Trophoblast cell (in vitro differentiated cells and primary cell): ENCODE results near the gene IFT57.

Source experiments
- DNase-seq, 2 donors: peaks; one replicate each; pipeline ENCODE4 v3.0.0-alpha.2; 2016
- H2AFZ ChIP-seq: 2 replicates; pipeline ENCODE4 v1.6.1; 2013; ENCODE audit warnings: low read length, moderate library complexity, mild to moderate bottlenecking; ENCODE audit not compliant: insufficient read depth, poor library complexity
- H2AK5ac ChIP-seq: 2 replicates; pipeline ENCODE4 v1.6.1; 2013; ENCODE audit warnings: mild to moderate bottlenecking, low read length
- H2BK120ac ChIP-seq: 2 replicates; pipeline ENCODE4 v1.6.1; 2013; ENCODE audit warnings: low read length, mild to moderate bottlenecking, moderate library complexity; ENCODE audit not compliant: insufficient read depth, poor library complexity
- H2BK12ac ChIP-seq: 2 replicates; pipeline ENCODE4 v1.6.1; 2013; ENCODE audit warnings: mild to moderate bottlenecking, low read length, moderate library complexity
- H2BK5ac ChIP-seq: 2 replicates; pipeline ENCODE4 v1.6.1; 2013; ENCODE audit warnings: low read length, low read depth, moderate library complexity, mild to moderate bottlenecking; ENCODE audit not compliant: poor library complexity
- H3K14ac ChIP-seq: 2 replicates; pipeline ENCODE4 v1.6.1; 2013; ENCODE audit warnings: mild to moderate bottlenecking, low read length
- H3K18ac ChIP-seq: 2 replicates; pipeline ENCODE4 v1.6.1; 2013; ENCODE audit warnings: mild to moderate bottlenecking, low read length
- H3K23ac ChIP-seq: 2 replicates; pipeline ENCODE4 v1.6.1; 2013; ENCODE audit warnings: low read length
- H3K27ac ChIP-seq: 2 replicates; pipeline ENCODE4 v1.5.1; 2013; ENCODE audit warnings: low read depth, mild to moderate bottlenecking, inconsistent platforms, low read length, moderate library complexity
- H3K27me3 ChIP-seq: 2 replicates; pipeline ENCODE4 v1.6.1; 2013; ENCODE audit warnings: inconsistent platforms, mild to moderate bottlenecking, low read length, moderate library complexity; ENCODE audit not compliant: insufficient read depth
- H3K36me3 ChIP-seq, 2 experiments: 1 replicate in 1 of 2; 2 replicates in 1 of 2; pipeline ENCODE4 v1.6.1; 2013; ENCODE audit warnings: low read length in 2 of 2, mild to moderate bottlenecking in 2 of 2, moderate library complexity in 1 of 2; ENCODE audit not compliant: insufficient read depth in 2 of 2, control insufficient read depth in 1 of 2
- H3K4ac ChIP-seq: 2 replicates; pipeline ENCODE4 v1.6.1; 2013; ENCODE audit warnings: low read depth, mild to moderate bottlenecking, low read length, moderate library complexity
- H3K4me1 ChIP-seq, 2 experiments: 1 replicate in 1 of 2; 2 replicates in 1 of 2; pipeline ENCODE4 v1.6.1; 2013; ENCODE audit warnings: low read length in 2 of 2, mild to moderate bottlenecking in 2 of 2, moderate library complexity in 1 of 2; ENCODE audit not compliant: insufficient read depth in 2 of 2, control insufficient read depth in 1 of 2
- H3K4me2 ChIP-seq: 2 replicates; pipeline ENCODE4 v1.6.1; 2013; ENCODE audit warnings: inconsistent platforms, mild to moderate bottlenecking, low read length, moderate library complexity
- H3K4me3 ChIP-seq: 2 replicates; pipeline ENCODE4 v1.5.1; 2013; ENCODE audit warnings: mild to moderate bottlenecking, low read depth, low read length, inconsistent platforms
- H3K79me1 ChIP-seq: one replicate; pipeline ENCODE4 v1.6.1; 2013; ENCODE audit warnings: low read length
- H3K79me2 ChIP-seq: 2 replicates; pipeline ENCODE4 v1.6.1; 2013; ENCODE audit warnings: low read length, mild to moderate bottlenecking; ENCODE audit not compliant: control insufficient read depth, insufficient read depth, poor library complexity
- H3K9ac ChIP-seq: 2 replicates; pipeline ENCODE4 v1.6.1; 2013; ENCODE audit warnings: mild to moderate bottlenecking, low read length
- H3K9me3 ChIP-seq: 2 replicates; pipeline ENCODE4 v1.6.1; 2013; ENCODE audit warnings: low read depth, mild to moderate bottlenecking, control low read depth, inconsistent platforms, low read length; ENCODE audit not compliant: insufficient read depth
- H4K12ac ChIP-seq: 2 replicates; pipeline ENCODE4 v1.6.1; 2013; ENCODE audit warnings: low read depth, mild to moderate bottlenecking, low read length, moderate library complexity
- H4K8ac ChIP-seq: 2 replicates; pipeline ENCODE4 v1.6.1; 2013; ENCODE audit warnings: low read depth, mild to moderate bottlenecking, low read length, moderate library complexity
- H4K91ac ChIP-seq: one replicate; pipeline ENCODE4 v1.6.1; 2013; ENCODE audit warnings: low read depth, mild to moderate bottlenecking, low read length, moderate library complexity
- WGBS: extraction: QIAGEN DNeasy Blood & Tissue Kit; methylation state at CpG from one replicate; pipeline ENCODE4 v1.1.7; 2013; ENCODE audit warnings: missing lambda C conversion rate; ENCODE audit not compliant: insufficient read length, insufficient coverage; ENCODE audit errors: extremely low coverage; 5-methylcytosine and 5-hydroxymethylcytosine counted together

Gene IFT57

GRCh38 chr3:108127301-108127988, 94.8 kb downstream of the IFT57 start:
- peak in 1 of 2 donors; percentile 35 for DNase-seq
- no peak overlapping the region for H3K14ac ChIP-seq
- peak overlapping the region; percentile 45 for H2BK120ac ChIP-seq

GRCh38 chr3:108126348-108126747, 95.9 kb downstream of the IFT57 start:
- no peak overlapping the region for H2AFZ ChIP-seq
- no peak overlapping the region for H4K91ac ChIP-seq
- H3K4me1 ChIP-seq = peaks cover 5 to 9% of the 10 kb centered on the region in 2 experiments
- H3K14ac ChIP-seq = no peak overlapping the region
- H3K9ac ChIP-seq = no peak overlapping the region
- H3K27ac ChIP-seq = no peak overlapping the region
- H2AK5ac ChIP-seq = no peak overlapping the region
- H3K23ac ChIP-seq = no peak overlapping the region
- no peak overlapping the region for H2BK120ac ChIP-seq
- H3K4me2 ChIP-seq = no peak overlapping the region
- H2BK5ac ChIP-seq = no peak overlapping the region
- no peak overlapping the region for H2BK12ac ChIP-seq
- no peaks in the 10 kb centered on the region for H3K79me2 ChIP-seq
- no peaks in the 10 kb centered on the region for H3K27me3 ChIP-seq
- H4K12ac ChIP-seq = no peak overlapping the region
- no peak for DNase-seq
- no peak overlapping the region for H3K4ac ChIP-seq
- no peak overlapping the region for H3K18ac ChIP-seq
- H3K79me1 ChIP-seq = peaks cover 9% of the 10 kb centered on the region
- WGBS = no CpG with 5 or more reads among the region's 1 CpG
- no peaks in the 10 kb centered on the region for H3K9me3 ChIP-seq
- no peak overlapping the region for H4K8ac ChIP-seq
- H3K36me3 ChIP-seq = no peaks in the 10 kb centered on the region
- H3K4me3 ChIP-seq = no peak overlapping the region

More at GRCh38 chr3:108127301-108127988, 94.8 kb downstream of the IFT57 start:
- peak overlapping the region; percentile 35 for H4K91ac ChIP-seq
- H3K4me1 ChIP-seq = peaks cover 7 to 9% of the 10 kb centered on the region in 2 experiments
- H3K79me1 ChIP-seq = peaks cover 9% of the 10 kb centered on the region
- H3K4ac ChIP-seq = no peak overlapping the region
- H3K79me2 ChIP-seq = no peaks in the 10 kb centered on the region
- H3K9me3 ChIP-seq = no peaks in the 10 kb centered on the region
- no peak overlapping the region for H3K4me3 ChIP-seq
- no peak overlapping the region for H2AK5ac ChIP-seq
- peak overlapping the region; percentile 43 for H2BK12ac ChIP-seq
- H3K23ac ChIP-seq = no peak overlapping the region
- no peak overlapping the region for H3K27ac ChIP-seq
- WGBS = no CpG with 5 or more reads among the region's 9 CpGs
- H3K9ac ChIP-seq = no peak overlapping the region
- no peaks in the 10 kb centered on the region for H3K27me3 ChIP-seq
- peak overlapping the region; percentile 52 for H2AFZ ChIP-seq
- no peak overlapping the region for H4K12ac ChIP-seq
- no peak overlapping the region for H3K18ac ChIP-seq
- H4K8ac ChIP-seq = peak overlapping the region; percentile 35
- H2BK5ac ChIP-seq = no peak overlapping the region
- H3K4me2 ChIP-seq = no peak overlapping the region
- no peaks in the 10 kb centered on the region for H3K36me3 ChIP-seq

- no peak overlapping the region for H2BK12ac ChIP-seq
- no peak overlapping the region for H3K4ac ChIP-seq
- no peak overlapping the region for H2AK5ac ChIP-seq
- no peak overlapping the region for H3K4me2 ChIP-seq
- H3K79me2 ChIP-seq = no peaks in the 10 kb centered on the region
- H3K23ac ChIP-seq = no peak overlapping the region
- H2BK5ac ChIP-seq = no peak overlapping the region
- H3K79me1 ChIP-seq = peaks cover 9% of the 10 kb centered on the region
- peaks cover 5 to 9% of the 10 kb centered on the region in 2 experiments for H3K4me1 ChIP-seq
- no peak overlapping the region for H3K9ac ChIP-seq
- no peak overlapping the region for H3K27ac ChIP-seq
- H4K8ac ChIP-seq = no peak overlapping the region
- no peak overlapping the region for H3K14ac ChIP-seq
- H4K91ac ChIP-seq = no peak overlapping the region
- H2AFZ ChIP-seq = no peak overlapping the region
- H3K27me3 ChIP-seq = no peaks in the 10 kb centered on the region
- DNase-seq = no peak
- H3K18ac ChIP-seq = no peak overlapping the region
- no peaks in the 10 kb centered on the region for H3K36me3 ChIP-seq
- H3K4me3 ChIP-seq = no peak overlapping the region
- H4K12ac ChIP-seq = no peak overlapping the region
- no peak overlapping the region for H2BK120ac ChIP-seq
- no CpG with 5 or more reads among the region's 6 CpGs for WGBS
- H3K9me3 ChIP-seq = no peaks in the 10 kb centered on the region
These were observed 96.6 kb downstream of the IFT57 start for GRCh38 chr3:108125550-108126071.

- Histone ChIP-seq H3K14ac (no peak overlapping the region), H3K18ac (no peak overlapping the region), H3K79me2 (no peaks in the 10 kb centered on the region), H4K12ac (no peak overlapping the region), H3K79me1 (peaks cover 9% of the 10 kb centered on the region), H3K9me3 (no peaks in the 10 kb centered on the region), H3K27ac (no peak overlapping the region), H2BK12ac (no peak overlapping the region), H4K91ac (no peak overlapping the region), H3K4ac (no peak overlapping the region), H4K8ac (no peak overlapping the region), H3K9ac (no peak overlapping the region), H3K4me3 (no peak overlapping the region), H2BK120ac (no peak overlapping the region), H3K23ac (no peak overlapping the region), H2AFZ (no peak overlapping the region), H3K4me2 (no peak overlapping the region), H3K36me3 (no peaks in the 10 kb centered on the region), H3K4me1 (peaks cover 5 to 9% of the 10 kb centered on the region in 2 experiments), H2BK5ac (no peak overlapping the region), H3K27me3 (no peaks in the 10 kb centered on the region), H2AK5ac (no peak overlapping the region)
- no peak for DNase-seq
- WGBS = no CpG with 5 or more reads among the region's 4 CpGs
These were observed 97.1 kb downstream of the IFT57 start for GRCh38 chr3:108125153-108125543.
